NCI-H1930 (cell line): Measurements from ENCODE around the gene LAT.

Source experiments
- DNase-seq, 2 experiments: peaks; one replicate each; lab custom pipeline; 2025; lab: John Stamatoyannopoulos, UW

Gene LAT

GRCh38 chr16:29007730-29008593 lies 23.1 kb downstream of the LAT start:
- DNase-seq = no peak

- DNase-seq = no peak
Measured at GRCh38 chr16:29009050-29009837, 24.4 kb downstream of the LAT start.

- no peak for DNase-seq
Measured at GRCh38 chr16:29009838-29010166, 24.9 kb downstream of the LAT start.

GRCh38 chr16:29011112-29011511 lies 26.3 kb downstream of the LAT start:
- no peak for DNase-seq

GRCh38 chr16:29011851-29012250 lies 27.0 kb downstream of the LAT start:
- no peak for DNase-seq

- no peak for DNase-seq
Measured at GRCh38 chr16:29012913-29013553, 28.2 kb downstream of the LAT start.

- no peak for DNase-seq
Measured at GRCh38 chr16:29014561-29015069, 29.8 kb downstream of the LAT start.

- DNase-seq = no peak
Measured at GRCh38 chr16:29022196-29022595, 37.3 kb downstream of the LAT start.

GRCh38 chr16:29023279-29024277 lies 38.7 kb downstream of the LAT start:
- no peak for DNase-seq

GRCh38 chr16:29024278-29024677 lies 39.4 kb downstream of the LAT start:
- DNase-seq = no peak

- DNase-seq = no peak
Measured at GRCh38 chr16:29025218-29025617, 40.4 kb downstream of the LAT start.

GRCh38 chr16:29025735-29026134 lies 40.9 kb downstream of the LAT start:
- no peak for DNase-seq

- no peak for DNase-seq
Measured at GRCh38 chr16:29028457-29029167, 43.8 kb downstream of the LAT start.

GRCh38 chr16:29029168-29029994 lies 44.5 kb downstream of the LAT start:
- DNase-seq = no peak

- DNase-seq = no peak
Measured at GRCh38 chr16:29030086-29030840, 45.4 kb downstream of the LAT start.
